GDM1 (cell line): ENCODE data around the gene ZNF764.
"Not testable (repeated sequence)": the region's sequence is repeated elsewhere in the genome, so short reads cannot be mapped to it uniquely, and the experiment has no call there.

ENCODE experiments used
- DNase-seq: peaks from one replicate; lab custom pipeline; 2025; lab: John Stamatoyannopoulos, UW

The ZNF764 gene

DNA sequence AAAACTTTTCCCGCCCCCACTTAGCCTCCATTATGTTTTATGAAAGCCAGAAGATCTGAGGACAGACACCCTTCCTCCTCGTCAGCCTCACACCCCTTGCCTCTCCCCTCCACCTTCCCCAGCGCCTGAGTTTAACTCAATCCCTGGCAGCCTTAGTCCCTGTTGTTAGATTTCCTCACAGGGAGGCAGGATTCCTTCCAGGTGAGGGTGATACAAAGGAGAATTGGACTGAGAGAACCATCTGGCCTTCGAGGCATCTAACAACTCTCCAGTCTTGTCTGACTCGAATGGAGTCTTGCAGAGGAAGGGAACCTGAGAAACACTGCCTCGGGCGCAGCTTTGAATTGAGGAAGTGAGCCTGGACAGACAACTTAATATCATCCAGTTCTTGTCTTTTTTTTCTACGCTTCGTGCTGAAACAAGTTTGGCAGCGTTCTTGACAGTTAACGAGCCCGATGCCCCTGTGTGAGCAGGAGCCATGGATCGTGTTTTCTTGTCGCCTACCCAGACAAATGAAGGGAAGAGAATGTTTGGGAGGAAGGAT is 30.5 kb downstream of the ZNF764 start:
- peak; percentile 55 for DNase-seq

DNA sequence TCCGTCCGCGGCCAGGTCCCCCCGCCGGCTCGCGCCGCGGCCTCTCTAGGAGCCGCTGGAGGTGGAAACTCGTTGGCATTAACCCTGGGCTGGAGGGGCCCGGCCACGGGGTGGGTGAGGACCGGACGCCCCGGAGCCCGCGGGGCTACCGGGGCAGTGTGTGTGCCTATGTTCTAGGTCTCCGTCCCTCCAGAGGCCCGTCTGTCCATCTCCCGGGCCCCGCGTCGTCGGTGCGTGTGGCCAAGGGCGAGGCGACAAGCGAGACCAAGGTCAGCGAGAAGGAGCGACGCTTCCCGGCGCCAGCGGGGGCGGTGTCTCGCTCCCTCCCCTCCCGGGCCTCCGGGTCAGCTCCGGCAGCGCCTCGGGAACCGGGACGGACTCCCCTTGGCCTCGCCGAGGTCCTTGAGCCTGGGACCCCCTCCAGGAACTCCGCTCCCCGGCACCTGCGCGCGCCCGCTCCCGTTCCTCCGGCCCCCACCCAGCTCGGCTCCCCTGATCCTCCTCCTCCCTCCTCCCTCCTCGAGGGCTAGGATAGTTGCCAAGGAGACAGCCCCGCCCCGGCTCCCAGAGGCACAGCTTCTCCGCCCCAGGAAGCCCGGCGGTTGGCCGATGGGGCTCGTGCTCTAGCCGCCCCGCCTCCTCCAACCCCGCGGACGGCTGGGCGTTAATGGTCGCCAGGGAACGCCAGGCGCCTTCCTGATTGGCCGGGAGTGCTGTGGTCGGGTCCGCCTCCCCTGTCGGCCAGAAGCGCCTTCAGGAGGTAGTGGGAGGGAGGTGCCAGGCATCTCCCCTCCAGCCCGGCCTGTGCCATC is 31.1 kb downstream of the ZNF764 start:
- peak; percentile 98 for DNase-seq

DNA sequence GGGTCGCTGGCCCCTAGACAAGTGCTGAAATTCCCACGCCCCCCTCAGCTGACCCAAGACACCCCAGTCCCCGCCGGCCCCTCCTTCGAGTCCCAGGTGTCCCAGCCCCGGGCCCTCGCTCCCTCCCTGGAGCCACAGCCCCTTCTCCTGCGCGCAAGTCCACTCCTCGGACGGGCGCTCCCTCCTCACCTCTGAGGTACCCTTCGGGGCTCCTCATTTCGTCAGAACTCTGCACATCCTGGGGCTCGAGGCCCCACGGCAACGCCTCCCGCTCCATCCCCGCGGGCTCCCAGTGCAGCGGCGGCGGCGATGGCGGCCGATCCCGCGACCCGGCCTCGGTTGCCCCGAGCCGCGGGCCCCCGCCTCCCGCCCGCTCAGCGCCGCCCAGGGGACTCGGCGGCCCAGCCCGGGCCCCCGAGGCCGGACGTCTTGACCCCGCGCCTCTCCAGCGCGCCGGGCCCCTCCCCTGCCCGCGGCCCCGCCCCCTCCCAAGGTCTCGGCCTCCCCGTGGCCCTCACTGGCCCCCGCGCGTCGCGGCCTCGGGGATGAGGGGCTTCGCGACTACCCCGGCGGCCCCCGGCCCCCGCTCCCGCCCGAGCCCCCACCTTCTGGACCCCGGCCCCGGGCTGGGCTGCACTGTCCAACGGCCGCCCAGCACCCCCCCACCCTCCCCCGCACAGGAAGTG is 31.9 kb downstream of the ZNF764 start, which contains the start of gene ZNF768:
ZNF768 (minus strand) TSS at position 430 of the 686 bp plus-strand sequence; CDS start at position 277, 153 bp downstream.
- peak; percentile 48 for DNase-seq

DNA sequence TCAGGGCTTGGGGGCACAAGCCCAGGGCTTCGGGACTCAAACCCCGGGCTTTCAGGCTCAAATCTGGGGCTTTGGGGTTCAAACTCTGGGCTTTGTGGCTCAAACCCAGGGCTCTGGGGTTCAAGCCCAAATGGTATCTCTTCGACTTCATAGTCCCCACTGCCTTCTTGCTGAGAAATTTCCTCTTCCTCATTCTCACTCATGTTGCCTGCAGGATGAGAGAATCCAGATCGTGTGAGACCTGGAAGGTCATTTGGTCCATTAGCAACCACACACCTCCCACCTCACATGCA is 32.4 kb downstream of the ZNF764 start:
- DNase-seq = no peak

DNA sequence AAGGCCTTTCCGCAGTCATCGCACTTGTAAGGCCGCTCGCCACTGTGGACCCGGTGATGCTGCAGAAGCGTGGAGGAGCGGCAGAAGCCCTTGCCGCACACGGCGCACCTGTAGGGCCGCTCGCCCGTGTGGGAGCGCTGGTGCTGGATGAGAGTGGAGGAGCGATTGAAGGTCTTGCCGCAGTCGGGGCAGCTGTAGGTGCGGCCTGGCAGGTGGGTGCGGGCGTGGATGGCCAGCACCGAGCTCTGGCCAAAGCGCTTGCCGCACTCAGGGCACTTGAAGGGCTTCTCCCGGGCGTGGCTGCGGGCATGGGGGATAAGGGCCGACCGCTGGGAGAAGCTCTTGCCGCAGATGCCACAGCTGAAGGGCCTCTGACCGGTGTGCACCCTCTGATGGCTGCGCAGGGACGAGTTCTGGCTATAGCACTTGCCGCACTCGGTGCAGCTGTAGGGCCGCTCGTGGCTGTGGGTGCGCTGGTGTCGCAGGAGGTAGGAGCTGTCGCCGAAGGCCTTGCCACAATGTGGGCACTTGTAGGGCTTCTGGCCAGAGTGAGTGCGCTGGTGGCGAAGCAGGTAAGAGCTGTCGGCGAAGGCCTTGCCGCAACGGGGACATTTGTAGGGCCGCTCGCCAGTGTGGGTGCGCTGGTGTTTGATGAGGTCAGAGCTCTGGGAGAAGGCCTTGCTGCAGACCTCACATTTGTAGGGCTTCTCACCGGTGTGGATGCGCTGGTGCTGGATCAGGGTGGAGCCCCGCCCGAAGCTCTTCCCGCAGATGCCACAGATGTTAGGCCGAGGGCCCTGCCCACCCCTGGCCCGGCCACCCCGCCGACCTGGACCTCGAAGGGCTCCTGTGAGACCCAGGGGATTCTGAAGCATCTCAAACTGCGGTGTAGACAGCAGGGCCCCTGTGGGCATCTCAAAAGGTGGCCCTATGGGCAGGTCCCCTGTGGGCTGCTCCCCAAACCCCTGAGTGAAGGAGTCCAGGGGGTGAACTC is 33.3 kb downstream of the ZNF764 start:
- no peak for DNase-seq

DNA sequence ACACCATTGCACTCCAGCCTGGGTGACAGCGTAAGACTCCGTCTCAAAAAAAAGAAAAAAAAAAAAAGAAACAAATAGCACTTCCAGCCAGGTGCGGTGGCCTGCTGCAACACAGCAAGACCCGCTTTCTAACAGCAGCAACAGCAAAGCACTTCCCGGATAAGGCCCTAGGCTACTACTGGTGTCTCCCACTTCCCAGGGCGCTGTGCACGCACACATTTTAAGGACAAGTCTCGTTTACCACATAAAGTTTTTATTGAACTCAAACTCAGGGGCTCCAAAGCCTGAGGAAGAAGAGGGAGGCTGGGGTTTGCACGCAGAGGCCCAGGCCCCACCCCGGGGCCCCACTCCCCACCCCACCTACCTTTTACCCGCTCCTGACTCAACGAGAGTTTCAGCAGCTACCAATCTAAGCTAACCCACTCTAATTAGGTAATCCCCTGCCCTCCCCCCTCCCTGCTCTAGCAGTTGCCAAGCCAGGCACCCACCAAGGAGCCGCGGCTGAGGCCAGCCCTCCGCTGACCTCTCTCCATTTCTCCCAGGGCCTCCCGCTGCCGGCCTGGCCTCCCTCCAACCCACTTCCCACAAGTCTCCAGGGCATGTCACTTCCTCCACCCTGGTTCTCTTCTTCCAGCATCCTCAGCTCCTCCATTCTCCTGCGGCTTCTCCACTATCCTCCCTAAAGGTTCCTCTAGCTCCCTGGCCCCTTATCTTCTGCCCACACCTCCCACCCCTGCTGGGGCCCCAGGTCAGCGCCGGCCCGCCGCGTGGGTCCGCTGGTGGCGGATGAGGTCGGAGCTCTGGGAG is 34.2 kb downstream of the ZNF764 start:
- no peak for DNase-seq

DNA sequence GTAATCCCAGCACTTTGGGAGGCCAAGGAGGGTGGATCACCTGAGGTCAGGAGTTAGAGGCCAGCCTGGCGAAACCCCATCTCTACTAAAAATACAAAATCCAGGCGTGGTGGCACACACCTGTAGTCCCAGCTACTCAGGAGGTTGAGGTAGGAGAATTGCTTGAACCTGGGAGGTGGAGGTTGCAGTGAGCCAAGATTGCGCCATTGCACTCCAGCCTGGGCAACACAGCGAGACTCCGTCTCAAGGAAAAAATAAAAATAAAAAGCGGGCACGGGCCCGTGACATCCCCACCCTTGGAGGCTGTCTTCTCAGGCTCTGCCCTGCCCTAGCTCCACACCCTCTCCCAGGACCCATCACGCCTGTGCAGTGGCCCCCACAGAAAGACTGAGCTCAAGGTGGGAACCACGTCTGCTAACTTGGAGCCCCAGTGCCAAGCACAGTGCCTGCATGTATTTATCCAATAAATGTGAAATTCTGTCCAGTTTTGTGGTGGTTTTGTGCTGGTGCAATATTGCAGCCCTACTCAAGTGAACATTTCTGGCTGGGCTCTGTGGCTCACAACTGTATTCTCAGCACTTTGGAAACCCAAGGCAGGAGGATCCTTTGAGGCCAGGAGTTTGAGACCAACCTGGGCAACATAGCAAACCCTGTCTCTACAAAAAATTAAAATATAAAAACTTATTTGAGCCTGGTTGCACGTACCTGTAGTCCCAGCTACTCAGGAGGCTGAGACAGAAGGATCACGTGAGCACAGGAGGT is 35.3 kb downstream of the ZNF764 start:
- not testable (repeated sequence) for DNase-seq

DNA sequence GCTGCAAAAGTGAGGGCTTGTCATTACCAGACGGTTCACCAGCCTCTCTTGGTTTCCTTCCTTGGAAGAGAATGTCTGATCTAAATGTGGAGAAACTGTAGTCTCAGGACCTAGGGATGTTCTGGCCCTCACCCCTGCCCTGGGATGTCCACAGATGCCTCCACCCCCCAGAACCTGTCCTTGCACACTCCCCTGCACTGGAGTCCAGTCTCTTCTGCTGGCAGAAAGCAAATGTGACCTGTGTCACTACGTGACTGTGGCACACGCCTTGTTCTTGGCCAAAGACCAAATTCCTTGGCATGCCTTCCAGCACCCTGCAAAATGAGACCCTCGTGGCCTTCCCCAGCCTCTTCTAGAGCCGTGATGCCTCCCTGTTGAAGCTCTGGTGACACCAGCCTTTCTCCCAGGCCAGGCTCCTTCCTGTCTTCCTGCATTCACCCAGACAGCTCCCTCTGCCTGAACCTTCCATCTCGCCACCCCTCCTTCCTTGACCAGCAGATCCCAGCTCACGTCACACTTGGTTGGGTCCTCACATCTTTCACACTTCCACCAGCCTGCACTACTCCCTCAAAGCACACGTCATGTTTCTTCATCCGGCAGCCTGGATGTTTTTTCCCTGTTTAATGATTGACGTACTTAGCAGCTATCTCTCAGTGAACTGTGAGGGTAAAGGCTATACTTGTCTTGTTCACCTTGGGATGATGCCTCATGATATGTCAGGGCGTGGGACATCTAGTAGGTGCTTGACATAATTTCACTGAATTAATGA is 36.1 kb downstream of the ZNF764 start:
- no peak for DNase-seq

DNA sequence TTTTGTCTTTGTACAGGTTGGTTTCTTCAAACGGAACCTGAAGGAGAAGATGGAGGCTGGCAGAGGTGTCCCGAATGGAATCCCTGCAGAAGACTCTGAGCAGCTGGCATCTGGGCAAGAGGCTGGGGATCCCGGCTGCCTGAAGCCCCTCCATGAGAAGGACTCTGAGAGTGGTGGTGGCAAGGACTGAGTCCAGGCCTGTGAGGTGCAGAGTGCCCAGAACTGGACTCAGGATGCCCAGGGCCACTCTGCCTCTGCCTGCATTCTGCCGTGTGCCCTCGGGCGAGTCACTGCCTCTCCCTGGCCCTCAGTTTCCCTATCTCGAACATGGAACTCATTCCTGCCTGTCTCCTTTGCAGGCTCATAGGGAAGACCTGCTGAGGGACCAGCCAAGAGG is 36.7 kb downstream of the ZNF764 start:
- DNase-seq = no peak

DNA sequence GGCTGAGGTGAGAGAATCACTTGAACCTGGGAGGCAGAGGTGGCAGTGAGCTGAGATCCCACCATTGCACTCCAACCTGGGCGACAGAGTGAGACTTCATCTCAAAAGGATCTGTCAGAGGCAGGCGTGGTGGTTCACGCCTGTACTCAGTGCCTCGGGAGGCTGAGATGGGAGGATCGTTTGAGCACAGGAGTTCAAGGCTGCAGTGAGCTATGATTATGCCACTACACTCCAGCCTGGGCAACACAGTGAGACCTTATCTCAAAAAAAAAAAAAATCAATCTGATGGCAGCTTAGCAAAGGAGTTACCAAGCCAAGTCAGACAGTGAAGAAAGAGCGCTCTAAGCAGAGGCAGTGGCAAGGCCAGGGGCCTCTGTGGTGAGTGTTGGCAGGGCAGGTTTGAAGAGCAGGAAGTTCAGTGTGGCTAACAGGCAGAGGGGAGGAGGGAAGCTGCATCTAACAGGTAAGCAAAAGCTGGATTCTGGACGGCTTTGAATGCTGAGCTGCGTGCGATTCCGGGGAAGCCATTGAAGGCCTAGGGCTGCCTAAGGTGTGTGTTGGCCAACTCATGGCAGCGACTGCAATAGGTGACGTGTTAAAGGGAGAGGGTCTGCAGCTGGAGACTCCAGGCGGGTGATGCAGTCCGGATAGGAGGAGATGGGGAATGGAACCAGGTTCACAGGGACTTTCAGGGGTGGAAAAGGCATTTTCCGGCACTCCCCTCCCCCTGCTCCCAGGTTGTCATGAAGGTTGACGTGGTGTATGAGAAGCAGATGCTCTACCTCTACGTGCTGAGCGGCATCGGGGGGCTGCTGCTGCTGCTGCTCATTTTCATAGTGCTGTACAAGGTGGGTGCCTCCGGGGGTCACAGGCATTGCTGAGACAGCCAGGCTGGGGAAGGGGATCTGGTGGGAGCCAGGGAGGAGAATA is 38.8 kb downstream of the ZNF764 start:
- DNase-seq = no peak

DNA sequence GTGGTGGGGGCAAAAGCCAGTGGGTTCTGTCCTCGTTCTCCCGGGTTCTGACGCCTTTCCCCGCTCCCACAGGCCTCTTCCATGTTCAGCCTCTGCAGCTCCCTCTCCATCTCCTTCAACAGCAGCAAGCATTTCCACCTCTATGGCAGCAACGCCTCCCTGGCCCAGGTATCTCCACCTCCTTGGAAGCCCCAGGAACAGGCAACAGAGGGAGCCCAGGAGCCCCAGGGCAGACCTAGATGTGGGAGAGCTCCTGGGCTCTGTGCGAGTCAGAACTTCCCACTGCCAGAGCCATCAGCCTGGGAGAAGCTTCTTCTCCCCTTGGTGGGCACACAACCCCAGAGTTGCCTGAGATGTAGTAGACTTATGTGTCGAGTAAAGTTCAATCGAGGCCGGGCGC is 39.6 kb downstream of the ZNF764 start:
- no peak for DNase-seq

DNA sequence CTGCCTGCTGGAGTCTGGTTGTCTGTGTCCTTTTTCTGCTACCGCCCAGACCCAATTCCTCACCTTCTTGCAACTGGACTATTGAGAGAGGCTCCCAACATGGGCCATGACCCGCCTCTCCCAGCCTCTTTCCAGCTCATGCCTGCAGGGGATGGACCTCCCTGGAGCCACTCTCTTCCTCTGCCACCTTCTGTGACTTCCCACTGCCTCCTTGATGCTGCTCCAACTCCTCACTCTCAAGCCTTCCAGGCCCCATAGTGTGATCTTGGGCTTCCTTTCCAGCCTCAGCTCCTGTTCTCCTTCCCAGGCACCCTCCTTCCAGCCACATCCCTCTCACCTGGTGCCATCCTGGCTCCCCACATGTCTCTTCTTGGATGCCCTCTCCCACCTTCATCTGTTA is 42.9 kb downstream of the ZNF764 start:
- DNase-seq = no peak

DNA sequence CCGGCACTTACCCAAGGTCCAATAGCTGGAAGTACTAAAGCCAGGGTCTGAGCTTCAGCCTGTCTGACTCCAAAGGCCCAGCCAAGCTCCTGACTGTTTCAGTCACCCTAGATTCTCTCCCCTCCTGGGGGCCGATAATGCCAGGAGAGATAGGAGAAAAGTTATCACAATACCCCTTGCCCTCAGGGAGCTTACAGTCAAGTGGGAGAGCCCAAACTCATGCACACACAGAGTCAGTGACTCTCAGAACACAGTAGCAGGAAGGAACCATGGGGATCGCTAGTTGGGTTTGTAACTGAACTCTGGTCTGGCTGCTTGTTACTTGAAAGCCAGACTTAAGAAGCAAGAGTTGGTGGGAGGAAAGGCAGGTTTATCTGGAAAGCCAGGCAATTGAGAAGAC is 46.7 kb downstream of the ZNF764 start:
- no peak for DNase-seq

DNA sequence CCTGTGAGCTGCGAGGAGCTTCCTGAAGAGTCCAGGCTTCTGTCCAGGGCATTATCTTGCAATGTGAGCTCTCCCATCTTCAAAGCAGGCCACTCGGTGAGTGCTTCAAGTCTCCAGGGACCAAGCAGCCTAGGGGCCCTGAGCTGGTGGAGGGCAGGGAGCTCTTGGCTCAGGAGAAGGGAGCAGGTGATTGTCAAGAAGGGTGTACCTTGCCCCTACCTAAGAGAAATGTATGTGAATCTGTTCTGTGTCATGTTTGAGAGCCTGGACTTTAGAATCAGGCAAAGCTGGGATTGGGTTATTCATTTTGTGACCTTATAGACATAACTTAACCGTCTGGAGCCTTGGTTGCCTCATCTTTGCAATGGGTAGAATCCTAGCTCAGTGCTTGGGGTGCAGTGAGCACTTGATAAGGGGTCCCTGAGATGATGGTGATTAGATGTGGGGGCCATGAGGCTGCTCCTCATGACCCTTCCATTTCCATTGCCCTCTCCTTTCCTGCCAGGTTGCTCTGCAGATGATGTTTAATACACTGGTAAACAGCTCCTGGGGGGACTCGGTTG is 47.7 kb downstream of the ZNF764 start:
- DNase-seq = no peak

DNA sequence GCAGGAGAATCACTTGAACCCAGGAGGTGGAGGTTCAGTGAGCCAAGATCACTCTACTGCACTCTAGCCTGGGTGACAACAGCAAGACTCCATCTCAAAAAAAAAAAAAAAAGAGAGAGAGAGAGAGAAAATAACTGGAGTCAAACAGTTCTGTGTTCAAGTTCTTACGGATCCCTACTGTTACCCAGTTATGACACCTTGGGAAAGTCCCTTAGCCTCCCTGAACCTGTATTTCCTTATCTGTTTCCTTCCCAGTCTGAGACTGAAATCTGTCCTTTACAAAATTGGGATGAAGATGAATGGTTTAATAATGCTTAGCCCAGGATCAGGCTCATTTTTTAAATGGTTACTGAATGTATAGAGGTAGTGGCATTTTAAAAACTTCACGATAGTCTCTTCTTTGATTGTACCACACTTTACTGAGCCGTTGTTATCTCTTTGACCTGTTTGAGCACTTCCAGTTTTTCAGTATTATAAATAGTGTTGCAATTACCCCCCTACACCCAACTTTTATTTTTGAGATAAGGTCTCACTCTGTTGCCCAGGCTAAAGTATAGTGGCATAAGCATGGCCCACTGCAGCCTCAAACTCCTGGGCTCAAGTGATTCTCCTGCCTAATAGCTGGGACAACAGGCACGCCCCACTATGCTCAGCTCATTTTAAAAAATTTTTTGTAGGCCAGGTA is 49.0 kb downstream of the ZNF764 start:
- DNase-seq = no peak
